Aorta (tissue), 5 donors: ENCODE measurements around the gene FEV. TPM values are rescaled to one million over a fixed set of nuclear protein-coding genes. Genes with fewer than 3 reads are reported as not detected.

Experiments
- ATAC-seq: fragments of 200-7000 bp; cut with Tn5 transposase; one replicate; pipeline ENCODE4 v1.9.1; 2022; ENCODE audit warnings: moderate library complexity; ENCODE audit not compliant: low FRiP score
- DNase-seq, 2 donors: peaks; one replicate each; pipeline ENCODE4 v3.0.0-alpha.2; 2020
- H3K27ac ChIP-seq, 2 donors: one replicate each; pipeline ENCODE4 v1.5.1; 2013; ENCODE audit warnings: low read length in 2 of 2, mild to moderate bottlenecking in 2 of 2, moderate library complexity in 2 of 2, control low read depth in 1 of 2, inconsistent platforms in 1 of 2, low read depth in 1 of 2
- H3K27me3 ChIP-seq, 2 donors: one replicate each; pipeline ENCODE4 v1.6.1; 2013; ENCODE audit warnings: control low read depth in 1 of 2, low read length in 1 of 2, mild to moderate bottlenecking in 1 of 2, moderate library complexity in 1 of 2; ENCODE audit not compliant: insufficient read depth in 2 of 2, control insufficient read depth in 1 of 2
- H3K36me3 ChIP-seq, 2 donors: one replicate each; pipeline ENCODE4 v1.6.1; 2013; ENCODE audit warnings: control low read depth in 1 of 2, low read length in 1 of 2, mild to moderate bottlenecking in 1 of 2; ENCODE audit not compliant: insufficient read depth in 2 of 2, control insufficient read depth in 1 of 2
- H3K4me1 ChIP-seq, 2 donors: one replicate each; pipeline ENCODE4 v1.6.1; 2013; ENCODE audit warnings: low read length in 2 of 2, control low read depth in 1 of 2, mild to moderate bottlenecking in 1 of 2, moderate library complexity in 1 of 2; ENCODE audit not compliant: insufficient read depth in 2 of 2, control insufficient read depth in 1 of 2
- H3K4me3 ChIP-seq, 2 donors: one replicate each; pipeline ENCODE4 v1.5.1; 2013; ENCODE audit warnings: low read length in 2 of 2, control low read depth in 1 of 2, mild to moderate bottlenecking in 1 of 2
- H3K9me3 ChIP-seq: one replicate; pipeline ENCODE4 v1.6.1; 2013; ENCODE audit warnings: mild to moderate bottlenecking, low read length; ENCODE audit not compliant: control insufficient read depth
- WGBS, 2 donors: extraction: QIAGEN DNeasy Blood & Tissue Kit; methylation state at CpG; one replicate each; pipeline ENCODE4 v1.1.7; 2013; 5-methylcytosine and 5-hydroxymethylcytosine counted together
- intact Hi-C, 2 donors: fragments of 100-400 bp; cut with DNase I; formaldehyde crosslinking; loops; one replicate each; pipeline versions ENCODE4 v1.14.2 to v1.15.0; 2022
- polyA plus RNA-seq, 2 donors: library from polyadenylated mRNA; stranded (reverse); fragments of 200-250 nt; gene quantifications; one replicate each; pipeline ENCODE4 v1.2.3, GENCODE V29; 2013
- total RNA-seq, 2 donors: library from RNA; stranded (reverse); fragmentation: NEBNext Ultra II Directional; extraction: Animal tissue kit (Norgen Biotek cat#: 25700); gene quantifications; one replicate each; pipeline ENCODE4 v1.2.1, GENCODE V29; 2021
- donor health status: healthy with polysubstance abuse.
- donor health status: Bipolar disorder and iron deficiency.
- donor health status: DM: no; HTN: no; CAD: no.
- donor health status: DM: no; HTN: no; CAD: no.
- donor health status: DM: yes; HTN: yes; CAD: no.

FEV gene
- total and polyA plus RNA-seq, 4 donors: 1.9 TPM; not detected in 3

GRCh38 chr2:218992196-218992595 lies 7.2 kb upstream of the FEV start:
- no peak for DNase-seq
- H3K27me3 ChIP-seq: no peaks in the 10 kb centered on the region
- H3K9me3 ChIP-seq: no peaks in the 10 kb centered on the region
- 11 to 15% methylated on average over 7 of the region's 7 CpGs for WGBS, 2 donors
- no peak overlapping the region for H3K27ac ChIP-seq
- H3K4me1 ChIP-seq: no peaks in the 10 kb centered on the region
- ATAC-seq: no peak
- intact Hi-C loops: loop anchor here in 1 of 2 donors (10.0 kb wide), 1 partner anchor 163 kb away; no protein-coding TSS in a partner anchor
- no peaks in the 10 kb centered on the region for H3K36me3 ChIP-seq
- no peak overlapping the region for H3K4me3 ChIP-seq

DNA sequence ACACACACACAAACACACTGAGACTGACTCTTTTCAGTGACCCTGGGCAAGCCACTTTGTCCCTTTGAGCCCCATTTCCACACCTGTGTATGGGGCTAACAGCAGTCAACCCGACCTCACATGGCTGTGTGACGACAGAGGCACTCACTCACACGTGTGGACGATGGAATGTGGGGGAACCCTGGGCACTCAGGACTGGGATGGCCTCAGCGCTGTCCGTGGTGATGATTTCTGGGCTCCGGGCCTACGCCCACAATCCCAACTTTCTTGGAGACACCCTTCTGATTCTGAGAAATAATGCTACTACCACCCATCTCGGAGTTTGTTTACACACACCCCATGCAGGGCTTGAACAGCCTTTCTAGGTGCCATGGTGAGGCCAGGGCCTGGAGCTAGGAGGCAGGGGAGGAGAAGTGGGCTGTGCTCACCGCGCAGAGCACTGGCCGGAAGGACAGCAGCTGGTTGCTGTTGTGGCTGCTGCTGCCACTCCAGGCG lies 6.7 kb upstream of the FEV start:
- Histone ChIP-seq H3K4me1 (no peaks in the 10 kb centered on the region), H3K4me3 (no peak overlapping the region), H3K9me3 (no peaks in the 10 kb centered on the region), H3K27me3 (no peaks in the 10 kb centered on the region), H3K36me3 (no peaks in the 10 kb centered on the region), H3K27ac (no peak overlapping the region)
- ATAC-seq: no peak
- intact Hi-C loops: loop anchor here in 1 of 2 donors (10.0 kb wide), 1 partner anchor 163 kb away; no protein-coding TSS in a partner anchor
- peak in 1 of 2 donors; percentile 19 for DNase-seq
- WGBS, 2 donors: 7 to 10% methylated on average over 13 of the region's 13 CpGs

DNA sequence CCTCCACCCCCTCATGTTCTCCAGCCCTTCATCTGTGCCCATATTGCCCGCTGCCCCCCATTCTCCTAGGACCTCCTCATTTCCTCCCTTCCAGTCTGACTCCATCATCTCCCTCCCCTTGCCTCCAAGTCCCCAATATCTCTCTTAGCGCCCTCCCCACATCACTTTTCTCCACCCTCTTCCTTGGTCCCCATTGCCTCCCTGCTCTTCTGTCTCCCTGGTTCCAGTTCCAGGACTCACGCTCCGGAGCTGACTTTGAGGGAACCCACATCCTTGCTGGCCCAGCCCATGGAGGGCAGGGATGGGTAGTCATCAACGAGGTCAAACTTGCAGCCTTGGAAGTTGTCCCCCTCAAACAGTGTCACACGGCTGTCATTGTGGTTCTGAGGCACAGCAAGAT lies 5.6 kb upstream of the FEV start:
- DNase-seq: peak in 1 of 2 donors; percentile 37
- 14 to 17% methylated on average over 6 of the region's 6 CpGs for WGBS, 2 donors
- H3K27ac ChIP-seq: no peak overlapping the region
- H3K36me3 ChIP-seq: no peaks in the 10 kb centered on the region
- H3K4me3 ChIP-seq: no peak overlapping the region
- no peak for ATAC-seq
- peaks cover 0 to 2% of the 10 kb centered on the region in 2 donors for H3K27me3 ChIP-seq
- no peaks in the 10 kb centered on the region for H3K4me1 ChIP-seq
- intact Hi-C loops: loop anchor here in 1 of 2 donors (10.0 kb wide), 1 partner anchor 164 kb away; no protein-coding TSS in a partner anchor
- no peaks in the 10 kb centered on the region for H3K9me3 ChIP-seq

DNA sequence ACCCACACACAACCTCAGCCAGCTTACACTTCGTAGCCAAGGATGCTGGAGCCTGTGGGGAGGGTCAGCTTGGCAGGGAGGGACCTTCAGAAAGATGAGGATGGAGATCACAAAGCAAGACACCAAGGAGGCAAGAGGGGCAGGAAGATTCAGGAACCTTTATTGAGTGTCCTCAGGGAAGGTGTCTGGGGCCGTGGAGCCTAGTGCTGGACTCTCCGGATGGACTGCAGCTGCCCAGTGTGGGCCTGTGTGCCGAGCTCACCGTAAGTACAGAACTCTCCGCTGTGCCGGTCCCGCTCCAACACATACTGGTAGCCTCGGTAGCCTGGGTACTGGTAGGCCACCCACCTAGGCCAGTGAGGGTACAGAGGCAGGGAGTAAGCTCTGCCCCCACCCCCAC lies 5.1 kb upstream of the FEV start:
- Histone ChIP-seq H3K4me3 (no peak overlapping the region), H3K27me3 (peaks cover 0 to 2% of the 10 kb centered on the region in 2 donors), H3K4me1 (no peaks in the 10 kb centered on the region), H3K27ac (no peak overlapping the region), H3K9me3 (no peaks in the 10 kb centered on the region), H3K36me3 (no peaks in the 10 kb centered on the region)
- WGBS, 2 donors: 14 to 20% methylated on average over 9 of the region's 9 CpGs
- no peak for DNase-seq
- intact Hi-C loops: loop anchor here in 1 of 2 donors (10.0 kb wide), 1 partner anchor 165 kb away; no protein-coding TSS in a partner anchor
- no peak for ATAC-seq

DNA sequence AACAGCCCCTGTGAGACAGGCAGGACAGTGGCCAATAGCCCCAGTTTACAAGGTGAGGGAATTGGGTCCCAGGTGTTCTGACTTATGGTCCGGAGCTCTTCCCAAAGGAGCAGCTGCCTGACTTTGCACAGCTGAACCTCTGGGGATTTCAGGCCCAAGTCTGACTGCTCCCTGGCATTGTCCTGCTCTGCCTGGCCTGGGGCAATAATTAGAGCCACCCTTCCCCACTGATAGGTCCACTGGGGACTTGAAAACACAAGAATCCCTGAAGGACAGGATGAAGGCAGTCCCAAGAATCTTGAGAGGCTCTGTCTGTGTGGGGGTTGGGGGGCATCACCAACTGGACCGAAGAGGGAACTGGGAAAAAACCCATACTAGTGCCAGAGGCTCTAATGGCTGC lies 3.7 kb upstream of the FEV start:
- H3K36me3 ChIP-seq: no peaks in the 10 kb centered on the region
- no peaks in the 10 kb centered on the region for H3K9me3 ChIP-seq
- H3K4me3 ChIP-seq: no peak overlapping the region
- H3K4me1 ChIP-seq: no peaks in the 10 kb centered on the region
- no peak overlapping the region for H3K27ac ChIP-seq
- ATAC-seq (no peak), DNase-seq (peak in 1 of 2 donors; percentile 22)
- peaks cover 0 to 2% of the 10 kb centered on the region in 2 donors for H3K27me3 ChIP-seq
- intact Hi-C loops: no loop called here
- WGBS, 2 donors: 41 to 45% methylated on average over 2 of the region's 2 CpGs

GRCh38 chr2:218988164-218988563 lies 3.2 kb upstream of the FEV start:
- intact Hi-C loops: no loop called here
- Histone ChIP-seq H3K4me3 (no peak overlapping the region), H3K27ac (no peak overlapping the region), H3K9me3 (no peaks in the 10 kb centered on the region), H3K27me3 (peaks cover 0 to 2% of the 10 kb centered on the region in 2 donors), H3K36me3 (no peaks in the 10 kb centered on the region), H3K4me1 (no peaks in the 10 kb centered on the region)
- DNase-seq (peak in 1 of 2 donors; percentile 31), ATAC-seq (no peak)
- WGBS, 2 donors: 38 to 46% methylated on average over 3 of the region's 3 CpGs

GRCh38 chr2:218986148-218986761 lies 1.3 kb upstream of the FEV start:
- no peak overlapping the region for H3K4me3 ChIP-seq
- peak; percentile 26 to 30 for DNase-seq
- no peak for ATAC-seq
- intact Hi-C loops: no loop called here
- WGBS, 2 donors: 65 to 69% methylated on average over 4 of the region's 4 CpGs
- no peaks in the 10 kb centered on the region for H3K4me1 ChIP-seq
- no peaks in the 10 kb centered on the region for H3K9me3 ChIP-seq
- no peak overlapping the region for H3K27ac ChIP-seq
- H3K36me3 ChIP-seq: no peaks in the 10 kb centered on the region
- peaks cover 0 to 2% of the 10 kb centered on the region in 2 donors for H3K27me3 ChIP-seq

GRCh38 chr2:218985325-218986091 lies 524 bp upstream of the FEV start:
- Histone ChIP-seq H3K27me3 (peaks cover 0 to 2% of the 10 kb centered on the region in 2 donors), H3K9me3 (no peaks in the 10 kb centered on the region), H3K27ac (no peak overlapping the region), H3K4me1 (no peaks in the 10 kb centered on the region), H3K36me3 (no peaks in the 10 kb centered on the region), H3K4me3 (no peak overlapping the region)
- ATAC-seq (no peak), DNase-seq (peak; percentile 18 to 39)
- WGBS, 2 donors: 9 to 13% methylated on average over 27 to 49 of the region's 49 CpGs
- intact Hi-C loops: no loop called here
